NB4 (cell line): Measurements from ENCODE around the gene ITPRID1.

Experiments
- POLR2A ChIP-seq: IDR thresholded peaks from 2 replicates; pipeline ENCODE4 v1.6.1; 2011; ENCODE audit warnings: mild to moderate bottlenecking; ENCODE audit not compliant: insufficient read length; ENCODE audit errors: extremely low read depth
- TF ChIP-seq, protein P1 (sequence below): IDR thresholded peaks from one replicate; pipeline ENCODE4 v1.5.1; 2012; ENCODE audit warnings: low read depth, low read length

DNA sequence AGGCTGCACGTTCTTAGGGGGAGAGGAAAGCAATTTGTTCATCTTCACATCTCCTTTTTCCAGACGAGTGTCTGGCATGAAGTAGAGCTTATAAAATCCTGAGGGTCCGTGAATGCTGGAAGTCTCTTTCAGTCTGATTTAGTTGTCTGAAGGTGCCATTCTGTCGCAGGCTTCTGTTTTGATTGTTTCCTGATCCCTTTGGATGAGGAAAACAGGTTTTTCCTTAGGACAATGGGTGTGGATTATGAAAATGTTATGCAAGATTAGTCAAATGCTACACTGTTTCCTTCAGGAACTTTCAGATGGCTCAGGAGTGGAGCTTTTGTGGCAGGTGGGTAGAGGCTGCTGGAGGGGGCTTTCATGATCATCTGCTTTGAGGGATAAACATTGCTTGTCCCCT, at the start of gene ITPRID1:
- TF ChIP-seq, protein P1, sequence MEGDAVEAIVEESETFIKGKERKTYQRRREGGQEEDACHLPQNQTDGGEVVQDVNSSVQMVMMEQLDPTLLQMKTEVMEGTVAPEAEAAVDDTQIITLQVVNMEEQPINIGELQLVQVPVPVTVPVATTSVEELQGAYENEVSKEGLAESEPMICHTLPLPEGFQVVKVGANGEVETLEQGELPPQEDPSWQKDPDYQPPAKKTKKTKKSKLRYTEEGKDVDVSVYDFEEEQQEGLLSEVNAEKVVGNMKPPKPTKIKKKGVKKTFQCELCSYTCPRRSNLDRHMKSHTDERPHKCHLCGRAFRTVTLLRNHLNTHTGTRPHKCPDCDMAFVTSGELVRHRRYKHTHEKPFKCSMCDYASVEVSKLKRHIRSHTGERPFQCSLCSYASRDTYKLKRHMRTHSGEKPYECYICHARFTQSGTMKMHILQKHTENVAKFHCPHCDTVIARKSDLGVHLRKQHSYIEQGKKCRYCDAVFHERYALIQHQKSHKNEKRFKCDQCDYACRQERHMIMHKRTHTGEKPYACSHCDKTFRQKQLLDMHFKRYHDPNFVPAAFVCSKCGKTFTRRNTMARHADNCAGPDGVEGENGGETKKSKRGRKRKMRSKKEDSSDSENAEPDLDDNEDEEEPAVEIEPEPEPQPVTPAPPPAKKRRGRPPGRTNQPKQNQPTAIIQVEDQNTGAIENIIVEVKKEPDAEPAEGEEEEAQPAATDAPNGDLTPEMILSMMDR = no peak
- TF ChIP-seq POLR2A = no peak
